HepG2 (cell line): Measurements from ENCODE around the gene SLC27A1. TPM values are rescaled to one million over a fixed set of nuclear protein-coding genes. Genes with fewer than 3 reads are reported as not detected.

Experiments
- CERS6 ChIP-seq: sonication (generic); formaldehyde crosslinking; IDR thresholded peaks from 2 replicates; pipeline ENCODE4 v1.5.0; 2020; ENCODE audit warnings: missing genetic modification reagents
- CHD2 ChIP-seq: IDR thresholded peaks from 2 replicates; pipeline ENCODE4 v1.6.1; 2011; ENCODE audit warnings: low read depth, low read length, improper control_type of control experiment
- CREBL2 ChIP-seq: sonication (generic); formaldehyde crosslinking; IDR thresholded peaks from 2 replicates; pipeline ENCODE4 v1.8.1; 2023; ENCODE audit warnings: missing genetic modification reagents, mild to moderate bottlenecking, borderline replicate concordance
- ELF1 ChIP-seq: sonication (generic); formaldehyde crosslinking; IDR thresholded peaks from 2 replicates; pipeline ENCODE4 v1.4.0; 2020; ENCODE audit warnings: missing genetic modification reagents
- ELF3 ChIP-seq: IDR thresholded peaks from 2 replicates; pipeline ENCODE4 v1.6.1; 2016; ENCODE audit warnings: missing genetic modification reagents, missing compliant biosample characterization
- GATAD1 ChIP-seq: IDR thresholded peaks from 2 replicates; pipeline ENCODE4 v1.6.1; 2016; ENCODE audit warnings: missing genetic modification reagents, missing compliant biosample characterization
- KLF13 ChIP-seq: sonication (generic); formaldehyde crosslinking; IDR thresholded peaks from 2 replicates; pipeline ENCODE4 v1.4.0; 2020; ENCODE audit warnings: mild to moderate bottlenecking, missing genetic modification reagents
- MTF1 ChIP-seq: sonication (generic); formaldehyde crosslinking; IDR thresholded peaks from 2 replicates; pipeline ENCODE4 v1.5.0; 2020; ENCODE audit warnings: missing genetic modification reagents
- SAFB2 ChIP-seq: sonication (generic); formaldehyde crosslinking; IDR thresholded peaks from 2 replicates; pipeline ENCODE4 v1.5.1; 2020; ENCODE audit warnings: missing genetic modification reagents, low read depth, mild to moderate bottlenecking, borderline replicate concordance
- SMARCE1 ChIP-seq: fragments of 450-650 bp; IDR thresholded peaks from 2 replicates; pipeline ENCODE4 v1.6.1; 2017; ENCODE audit warnings: borderline replicate concordance
- ZBTB2 ChIP-seq: sonication (generic); formaldehyde crosslinking; IDR thresholded peaks from 2 replicates; pipeline ENCODE4 v1.8.0; 2022; ENCODE audit warnings: low read depth, missing genetic modification reagents
- ZBTB20 ChIP-seq: sonication (generic); formaldehyde crosslinking; IDR thresholded peaks from 2 replicates; pipeline ENCODE4 v1.8.1; 2023; ENCODE audit warnings: missing genetic modification reagents, low read depth, mild to moderate bottlenecking, borderline replicate concordance
- ZNF230 ChIP-seq: sonication (generic); formaldehyde crosslinking; IDR thresholded peaks from 2 replicates; pipeline ENCODE4 v1.4.0; 2020; ENCODE audit warnings: mild to moderate bottlenecking, missing genetic modification reagents
- ZNF263 ChIP-seq: sonication (generic); formaldehyde crosslinking; IDR thresholded peaks from 2 replicates; pipeline ENCODE4 v1.4.0; 2020; ENCODE audit warnings: missing genetic modification reagents
- ZNF274 ChIP-seq: sonication (generic); formaldehyde crosslinking; IDR thresholded peaks from 2 replicates; pipeline ENCODE4 v1.5.1; 2020; ENCODE audit warnings: mild to moderate bottlenecking, missing genetic modification reagents
- ZNF354B ChIP-seq: sonication (generic); formaldehyde crosslinking; IDR thresholded peaks from 2 replicates; pipeline ENCODE4 v1.8.0; 2022; ENCODE audit warnings: mild to moderate bottlenecking, missing genetic modification reagents
- polyA plus RNA-seq, 8 experiments: library from polyadenylated mRNA; depleted of rRNA in 3 of 8; stranded (reverse) in 7 of 8; unstranded in 1 of 8; fragments of >200 nt; fragmentation: Illumina TruSeq in 4 of 8; extraction: Trizol in 4 of 8; gene quantifications; 2 replicates each; pipeline versions ENCODE4 v1.2.1 to v1.2.3, GENCODE V29; 2011 to 2016; ENCODE audit warnings: low read depth in 4 of 8, missing spikeins in 1 of 8, mixed read lengths in 1 of 8; ENCODE audit not compliant: insufficient read depth in 1 of 8
- total RNA-seq, 5 experiments: library from RNA; depleted of rRNA; stranded (reverse); fragments of >200 nt; fragmentation: Illumina TruSeq; extraction: Trizol; gene quantifications; 2 replicates each; pipeline ENCODE4 v1.2.3, GENCODE V29; 2016; ENCODE audit warnings: low read depth in 1 of 5
- TF ChIP-seq, protein P1 (sequence below): sonication (generic); formaldehyde crosslinking; conservative IDR thresholded peaks from 2 replicates; pipeline ENCODE4 v1.8.0; 2022; ENCODE audit warnings: mild to moderate bottlenecking, moderate library complexity, missing genetic modification reagents
- TF ChIP-seq, protein P2 (sequence below): sonication (generic); formaldehyde crosslinking; IDR thresholded peaks from 2 replicates; pipeline ENCODE4 v1.8.1; 2023; ENCODE audit warnings: missing genetic modification reagents, inconsistent platforms, borderline replicate concordance
- TF ChIP-seq, protein P3 (sequence below): sonication (generic); formaldehyde crosslinking; IDR thresholded peaks from 2 replicates; pipeline ENCODE4; 2020; ENCODE audit warnings: missing genetic modification reagents, mild to moderate bottlenecking, borderline replicate concordance
- TF ChIP-seq, protein P4 (sequence below): sonication (generic); formaldehyde crosslinking; IDR thresholded peaks from 2 replicates; pipeline ENCODE4 v1.5.0; 2020; ENCODE audit warnings: missing genetic modification reagents

Gene SLC27A1
- total and polyA plus RNA-seq, 2 of the 13 experiments (the other 11 are each of a cell fraction or from before 2014, with no cell fraction given), result 4.1 to 8.8 TPM

- TF ChIP-seq SAFB2 (CRISPR knock-in tag), result 0 out of 2 replicates have a peak, but pooled peaks have one; percentile 30
- no peak for TF ChIP-seq CERS6
- TF ChIP-seq, protein P1, sequence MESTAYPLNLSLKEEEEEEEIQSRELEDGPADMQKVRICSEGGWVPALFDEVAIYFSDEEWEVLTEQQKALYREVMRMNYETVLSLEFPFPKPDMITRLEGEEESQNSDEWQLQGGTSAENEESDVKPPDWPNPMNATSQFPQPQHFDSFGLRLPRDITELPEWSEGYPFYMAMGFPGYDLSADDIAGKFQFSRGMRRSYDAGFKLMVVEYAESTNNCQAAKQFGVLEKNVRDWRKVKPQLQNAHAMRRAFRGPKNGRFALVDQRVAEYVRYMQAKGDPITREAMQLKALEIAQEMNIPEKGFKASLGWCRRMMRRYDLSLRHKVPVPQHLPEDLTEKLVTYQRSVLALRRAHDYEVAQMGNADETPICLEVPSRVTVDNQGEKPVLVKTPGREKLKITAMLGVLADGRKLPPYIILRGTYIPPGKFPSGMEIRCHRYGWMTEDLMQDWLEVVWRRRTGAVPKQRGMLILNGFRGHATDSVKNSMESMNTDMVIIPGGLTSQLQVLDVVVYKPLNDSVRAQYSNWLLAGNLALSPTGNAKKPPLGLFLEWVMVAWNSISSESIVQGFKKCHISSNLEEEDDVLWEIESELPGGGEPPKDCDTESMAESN (CRISPR knock-in tag), result no peak
- peak; percentile 33; the same call in 1 of the 2 replicates for TF ChIP-seq ELF1 (CRISPR knock-in tag)
- TF ChIP-seq ZNF354B, result no peak
- peak; percentile 39; the same call in 1 of the 2 replicates for TF ChIP-seq GATAD1 (CRISPR knock-in tag)
- no peak for TF ChIP-seq ZBTB20 (CRISPR knock-in tag)
- no peak for TF ChIP-seq SMARCE1
- no peak for TF ChIP-seq ZNF230 (CRISPR knock-in tag)
- TF ChIP-seq, protein P2, sequence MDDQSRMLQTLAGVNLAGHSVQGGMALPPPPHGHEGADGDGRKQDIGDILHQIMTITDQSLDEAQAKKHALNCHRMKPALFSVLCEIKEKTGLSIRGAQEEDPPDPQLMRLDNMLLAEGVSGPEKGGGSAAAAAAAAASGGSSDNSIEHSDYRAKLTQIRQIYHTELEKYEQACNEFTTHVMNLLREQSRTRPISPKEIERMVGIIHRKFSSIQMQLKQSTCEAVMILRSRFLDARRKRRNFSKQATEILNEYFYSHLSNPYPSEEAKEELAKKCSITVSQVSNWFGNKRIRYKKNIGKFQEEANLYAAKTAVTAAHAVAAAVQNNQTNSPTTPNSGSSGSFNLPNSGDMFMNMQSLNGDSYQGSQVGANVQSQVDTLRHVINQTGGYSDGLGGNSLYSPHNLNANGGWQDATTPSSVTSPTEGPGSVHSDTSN, result no peak
- TF ChIP-seq ZNF263 (CRISPR knock-in tag), result no peak
- TF ChIP-seq, protein P3, sequence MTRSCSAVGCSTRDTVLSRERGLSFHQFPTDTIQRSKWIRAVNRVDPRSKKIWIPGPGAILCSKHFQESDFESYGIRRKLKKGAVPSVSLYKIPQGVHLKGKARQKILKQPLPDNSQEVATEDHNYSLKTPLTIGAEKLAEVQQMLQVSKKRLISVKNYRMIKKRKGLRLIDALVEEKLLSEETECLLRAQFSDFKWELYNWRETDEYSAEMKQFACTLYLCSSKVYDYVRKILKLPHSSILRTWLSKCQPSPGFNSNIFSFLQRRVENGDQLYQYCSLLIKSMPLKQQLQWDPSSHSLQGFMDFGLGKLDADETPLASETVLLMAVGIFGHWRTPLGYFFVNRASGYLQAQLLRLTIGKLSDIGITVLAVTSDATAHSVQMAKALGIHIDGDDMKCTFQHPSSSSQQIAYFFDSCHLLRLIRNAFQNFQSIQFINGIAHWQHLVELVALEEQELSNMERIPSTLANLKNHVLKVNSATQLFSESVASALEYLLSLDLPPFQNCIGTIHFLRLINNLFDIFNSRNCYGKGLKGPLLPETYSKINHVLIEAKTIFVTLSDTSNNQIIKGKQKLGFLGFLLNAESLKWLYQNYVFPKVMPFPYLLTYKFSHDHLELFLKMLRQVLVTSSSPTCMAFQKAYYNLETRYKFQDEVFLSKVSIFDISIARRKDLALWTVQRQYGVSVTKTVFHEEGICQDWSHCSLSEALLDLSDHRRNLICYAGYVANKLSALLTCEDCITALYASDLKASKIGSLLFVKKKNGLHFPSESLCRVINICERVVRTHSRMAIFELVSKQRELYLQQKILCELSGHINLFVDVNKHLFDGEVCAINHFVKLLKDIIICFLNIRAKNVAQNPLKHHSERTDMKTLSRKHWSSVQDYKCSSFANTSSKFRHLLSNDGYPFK (CRISPR knock-in tag), result no peak
- TF ChIP-seq, protein P4, sequence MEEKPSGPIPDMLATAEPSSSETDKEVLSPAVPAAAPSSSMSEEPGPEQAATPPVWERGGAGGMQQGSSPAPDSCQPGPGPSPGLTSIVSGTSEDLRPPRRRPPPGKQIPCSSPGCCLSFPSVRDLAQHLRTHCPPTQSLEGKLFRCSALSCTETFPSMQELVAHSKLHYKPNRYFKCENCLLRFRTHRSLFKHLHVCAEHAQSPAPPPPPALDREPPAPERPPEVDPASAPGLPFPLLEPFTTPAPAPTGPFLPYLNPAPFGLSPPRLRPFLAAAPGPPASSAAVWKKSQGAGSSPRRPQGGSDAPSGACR (CRISPR knock-in tag), result no peak
- no peak for TF ChIP-seq ELF3 (CRISPR knock-in tag)
- TF ChIP-seq ZNF274 (CRISPR knock-in tag), result 0 out of 2 replicates have a peak, but pooled peaks have one; percentile 27
- TF ChIP-seq CREBL2 (CRISPR knock-in tag), result no peak
- TF ChIP-seq MTF1, result no peak
- no peak for TF ChIP-seq CHD2
- TF ChIP-seq ZBTB2 (CRISPR knock-in tag), result no peak
- no peak for TF ChIP-seq KLF13
Observed at GRCh38 chr19:17496337-17496997, 26.1 kb downstream of the SLC27A1 start (continued).
